Medulla oblongata (tissue), 1 donor: ENCODE data around the gene FAM193B.
"Not testable (repeated sequence)": the region's sequence is repeated elsewhere in the genome, so short reads cannot be mapped to it uniquely, and the experiment has no call there.

Source experiments
- DNase-seq: peaks from one replicate; pipeline ENCODE4 v3.0.0-alpha.2; 2015; ENCODE audit errors: extremely low spot score

The FAM193B gene

DNA sequence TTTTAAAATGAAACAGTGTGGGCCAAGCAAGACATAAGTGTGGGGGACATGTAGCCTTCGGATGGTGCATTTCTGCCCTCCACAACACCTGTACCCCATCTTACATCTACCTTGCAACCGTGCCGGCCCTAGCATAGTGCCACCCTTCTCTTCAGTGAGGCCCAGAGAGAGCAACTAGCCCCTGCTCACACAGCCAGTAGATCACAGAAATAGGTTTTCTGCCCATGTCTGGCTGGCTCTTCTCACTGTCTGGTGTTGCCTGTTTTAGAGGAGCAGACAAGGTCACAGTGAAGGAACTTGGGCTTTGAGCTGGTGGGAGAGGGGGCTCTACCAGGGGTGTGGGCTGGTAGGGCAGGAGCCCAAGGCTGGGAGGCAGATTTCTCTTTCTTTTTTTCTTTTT lies 68.1 kb downstream of the FAM193B start:
- DNase-seq, result no peak

DNA sequence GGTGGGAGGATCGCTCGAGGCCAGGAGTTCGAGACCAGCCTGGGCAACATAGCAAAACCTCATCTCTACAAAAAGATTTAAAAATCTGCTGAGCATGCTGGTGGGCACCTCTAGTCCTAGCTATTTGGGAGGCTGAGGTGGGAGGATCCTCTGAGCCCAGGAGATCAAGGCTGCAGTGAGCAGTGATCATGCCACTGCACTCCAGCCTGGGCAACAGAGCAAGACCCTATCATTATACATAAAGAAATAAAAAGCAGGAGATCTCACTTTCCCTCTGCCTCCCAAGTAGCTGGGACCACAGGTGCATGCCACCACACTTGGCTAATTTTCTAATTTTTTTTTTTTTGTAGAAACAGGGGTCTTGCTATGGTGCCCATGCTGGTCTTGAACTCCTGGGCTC lies 68.6 kb downstream of the FAM193B start:
- DNase-seq, result not testable (repeated sequence)

DNA sequence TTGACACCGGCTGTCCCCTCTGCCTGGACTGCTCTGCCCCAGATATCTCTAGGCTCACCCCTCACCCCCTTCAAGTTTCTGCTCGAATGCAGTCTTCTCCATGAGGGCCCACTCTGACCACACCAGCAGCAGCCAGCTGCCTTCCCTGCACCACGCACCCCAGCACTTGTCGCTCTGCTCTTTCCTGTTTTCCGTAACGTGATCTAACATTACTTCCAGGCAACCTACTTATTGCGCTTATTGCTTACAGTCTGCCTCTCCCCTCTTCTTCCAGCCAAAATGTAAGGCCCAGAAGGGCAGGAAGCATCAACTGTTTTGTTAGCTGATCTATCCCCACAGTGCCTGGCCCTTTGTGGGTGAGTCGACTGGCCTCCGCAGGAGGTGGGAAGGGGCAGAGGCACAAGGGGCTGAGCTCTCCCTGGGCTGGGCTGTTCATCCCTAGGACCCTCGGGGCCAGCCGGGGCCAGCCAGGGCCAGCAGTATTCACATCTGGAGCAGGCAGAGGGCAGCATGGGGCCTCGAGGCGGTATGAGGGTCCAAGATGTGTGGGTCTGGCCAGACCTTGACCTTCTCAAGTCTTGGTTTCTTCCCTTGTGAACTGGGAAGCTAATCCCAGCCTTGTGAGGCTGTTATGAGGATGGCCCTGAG lies 69.3 kb downstream of the FAM193B start:
- no peak for DNase-seq

DNA sequence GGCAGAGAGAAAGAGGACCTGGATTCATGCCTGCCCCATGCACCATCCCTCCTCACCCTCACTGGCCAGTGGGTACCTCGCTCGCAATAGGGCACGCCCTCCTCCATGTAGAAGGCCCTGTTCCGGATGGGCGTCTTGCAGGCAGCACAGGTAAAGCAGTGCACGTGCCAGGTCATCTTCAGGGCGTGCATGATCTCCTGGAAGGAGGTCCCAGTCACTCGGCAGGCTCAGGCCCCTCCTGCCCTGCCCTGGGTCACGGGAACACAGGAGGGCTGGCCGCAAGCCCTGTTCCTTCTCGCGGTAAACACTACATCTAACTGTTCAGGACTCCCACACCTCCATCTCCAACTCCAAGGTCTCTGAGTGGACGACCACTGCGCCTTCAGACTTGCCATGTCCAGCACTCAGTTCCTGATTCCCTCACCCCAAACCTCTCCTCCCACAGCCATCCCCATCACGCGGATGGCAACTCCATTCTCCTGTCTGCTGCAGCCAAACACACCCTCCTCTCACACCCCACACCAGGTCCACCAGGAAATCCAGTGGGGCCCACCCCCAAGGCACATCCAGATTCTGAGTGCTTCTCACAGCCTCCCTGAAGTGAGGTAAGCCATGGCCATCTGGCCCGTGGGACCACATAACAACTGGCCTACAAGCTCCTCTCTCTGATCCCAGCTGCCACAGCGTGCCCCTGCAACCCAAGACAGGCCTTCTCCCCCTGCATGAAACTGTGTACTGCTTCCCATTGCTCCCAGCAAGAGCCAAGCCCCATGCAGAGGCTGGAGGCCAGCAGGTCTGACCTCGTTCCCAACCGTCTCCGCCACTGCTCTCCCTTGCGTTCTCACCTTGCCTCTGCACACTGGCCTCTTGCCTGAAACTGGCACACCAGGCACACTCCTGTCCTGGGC lies 70.1 kb downstream of the FAM193B start:
- DNase-seq, result no peak

DNA sequence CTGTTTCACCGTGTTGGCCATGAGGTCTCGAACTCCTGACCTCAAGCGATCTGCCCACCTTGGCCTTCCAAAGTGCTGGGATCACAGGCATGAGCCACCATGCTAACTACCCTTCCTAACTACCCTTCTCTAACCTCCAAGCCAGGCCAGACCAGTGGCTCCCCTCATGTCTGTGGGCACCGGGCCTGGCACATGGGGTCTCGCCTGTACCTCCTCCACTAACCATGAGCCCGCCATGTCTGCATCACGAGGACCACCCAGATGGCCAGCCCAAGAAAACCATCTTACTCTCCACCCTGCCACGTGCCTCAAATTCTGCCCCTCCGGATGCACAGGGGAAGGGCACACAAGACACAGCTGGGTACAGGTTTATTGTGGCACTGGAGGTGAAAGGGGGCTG lies 71.3 kb downstream of the FAM193B start:
- no peak for DNase-seq

DNA sequence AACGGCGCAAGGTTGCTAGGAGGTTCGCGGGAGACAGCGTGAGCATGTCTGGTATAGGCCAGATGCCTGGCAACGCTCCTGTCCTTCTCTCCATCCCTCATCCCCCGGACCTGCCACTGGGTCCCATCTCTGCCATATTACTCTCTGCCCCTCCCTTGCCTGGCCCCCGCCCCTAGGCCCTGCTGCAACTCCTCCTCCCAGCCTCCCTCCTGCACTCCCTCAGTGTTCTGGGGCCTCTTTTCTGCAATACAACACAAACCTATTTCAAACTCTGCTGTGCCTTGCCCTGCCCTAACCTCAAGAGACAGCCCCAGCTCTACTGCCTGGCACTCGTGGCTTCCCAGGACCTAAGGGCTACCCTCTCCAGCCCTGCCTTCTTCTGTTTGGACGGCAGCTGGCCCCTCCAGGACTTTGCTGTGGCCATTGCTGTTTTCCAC lies 72.0 kb downstream of the FAM193B start:
- DNase-seq, result no peak

DNA sequence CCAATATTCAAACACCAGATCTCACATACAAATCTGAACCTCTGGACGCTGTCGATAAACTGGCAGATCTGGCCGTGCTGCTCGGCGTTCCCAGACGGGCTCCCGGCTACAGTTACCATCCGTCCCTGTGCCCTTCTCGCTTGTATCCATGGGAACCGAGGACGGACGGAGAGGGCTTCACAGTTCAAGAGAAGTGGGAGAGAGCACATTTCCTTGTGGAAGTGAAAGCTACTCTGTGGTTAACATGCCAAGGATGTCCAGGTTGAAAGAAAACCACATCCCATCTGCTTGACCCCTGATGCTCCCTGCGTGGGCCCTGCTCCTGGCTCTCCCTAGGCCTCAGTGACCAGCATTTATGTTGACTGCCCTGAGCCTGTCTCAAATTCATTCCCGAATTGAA lies 74.6 kb downstream of the FAM193B start:
- DNase-seq, result no peak

DNA sequence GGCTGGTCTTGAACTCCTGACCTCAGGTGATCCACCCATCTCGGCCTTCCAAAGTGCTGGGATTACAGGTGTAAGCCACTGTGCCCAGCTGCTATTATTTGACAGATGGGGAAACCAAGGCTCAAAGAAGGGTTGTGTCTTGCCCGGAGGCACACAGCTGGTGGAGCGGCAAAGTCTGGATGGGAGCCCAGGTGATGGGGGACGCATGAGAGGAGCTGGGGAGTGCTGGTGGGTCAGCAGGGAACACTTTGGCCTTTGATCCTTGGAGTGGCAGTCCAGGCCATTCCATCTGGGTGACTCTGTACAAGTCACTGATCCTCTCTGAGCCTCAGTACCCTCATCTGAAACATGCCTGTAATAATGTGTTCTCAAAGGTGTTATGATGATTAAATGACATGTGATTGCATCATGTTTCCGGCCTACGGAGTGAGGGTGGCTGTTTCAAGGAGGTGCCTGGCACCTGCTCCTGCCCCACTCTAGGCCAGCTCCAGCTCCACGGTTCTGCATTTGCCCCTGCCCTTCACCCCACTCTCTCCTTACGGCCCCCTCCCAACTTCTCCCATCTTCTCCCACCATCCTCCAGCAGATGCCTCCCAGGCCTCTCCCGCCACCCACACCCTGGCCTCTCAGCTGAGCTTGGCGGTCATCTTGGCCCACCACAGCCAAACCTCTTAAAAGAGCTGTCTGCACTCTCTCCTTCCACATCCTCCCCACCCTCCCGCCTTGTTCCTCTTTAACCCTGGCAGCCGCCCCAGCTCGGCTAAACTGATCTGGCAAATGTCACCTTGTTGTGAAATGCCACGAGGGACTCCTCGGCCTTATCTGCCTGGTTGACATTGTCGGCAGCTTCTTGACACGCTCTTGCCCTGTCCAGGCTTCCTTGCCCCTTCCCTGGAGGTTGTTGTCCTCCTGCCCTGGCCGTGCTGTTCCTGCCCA lies 75.4 kb downstream of the FAM193B start:
- peak; percentile 59 for DNase-seq

DNA sequence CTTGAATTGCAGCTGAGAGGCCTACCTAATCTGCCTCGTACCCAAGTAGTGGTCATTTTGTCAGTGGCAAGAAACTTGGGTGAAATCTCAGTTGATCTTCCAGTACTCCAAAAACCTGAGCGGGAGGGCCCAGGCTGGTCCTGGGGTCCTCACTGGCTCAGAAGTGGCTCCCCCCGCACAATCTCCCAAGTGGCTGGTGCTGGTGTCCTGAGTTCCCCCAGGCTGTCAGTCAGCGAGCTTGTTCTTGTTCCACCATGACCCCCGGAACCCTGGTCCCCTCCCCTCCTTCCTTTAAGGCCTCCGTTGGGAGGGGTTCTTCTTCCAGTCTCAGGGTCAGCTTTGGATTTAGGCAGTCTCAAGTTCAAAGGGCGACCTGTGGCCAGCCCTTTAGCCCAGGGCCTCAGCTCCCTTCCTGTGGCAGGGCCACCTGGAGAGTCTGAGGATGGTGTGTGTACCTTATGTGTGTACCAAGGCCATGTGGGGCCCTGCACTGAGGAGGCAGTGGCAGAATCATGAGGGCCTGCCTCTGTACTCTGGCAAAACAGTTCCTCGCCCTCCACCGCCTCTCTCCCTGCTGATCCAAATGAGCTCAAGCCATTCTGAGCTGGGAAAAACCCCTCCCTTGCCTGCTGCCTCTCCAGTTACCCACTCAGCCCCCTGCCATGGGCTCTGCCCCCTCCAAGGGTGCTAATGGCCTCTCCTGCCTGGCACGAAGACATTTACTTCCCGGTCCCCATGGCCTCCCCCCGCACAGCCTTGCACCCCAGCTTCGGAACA lies 76.5 kb downstream of the FAM193B start:
- no peak for DNase-seq

DNA sequence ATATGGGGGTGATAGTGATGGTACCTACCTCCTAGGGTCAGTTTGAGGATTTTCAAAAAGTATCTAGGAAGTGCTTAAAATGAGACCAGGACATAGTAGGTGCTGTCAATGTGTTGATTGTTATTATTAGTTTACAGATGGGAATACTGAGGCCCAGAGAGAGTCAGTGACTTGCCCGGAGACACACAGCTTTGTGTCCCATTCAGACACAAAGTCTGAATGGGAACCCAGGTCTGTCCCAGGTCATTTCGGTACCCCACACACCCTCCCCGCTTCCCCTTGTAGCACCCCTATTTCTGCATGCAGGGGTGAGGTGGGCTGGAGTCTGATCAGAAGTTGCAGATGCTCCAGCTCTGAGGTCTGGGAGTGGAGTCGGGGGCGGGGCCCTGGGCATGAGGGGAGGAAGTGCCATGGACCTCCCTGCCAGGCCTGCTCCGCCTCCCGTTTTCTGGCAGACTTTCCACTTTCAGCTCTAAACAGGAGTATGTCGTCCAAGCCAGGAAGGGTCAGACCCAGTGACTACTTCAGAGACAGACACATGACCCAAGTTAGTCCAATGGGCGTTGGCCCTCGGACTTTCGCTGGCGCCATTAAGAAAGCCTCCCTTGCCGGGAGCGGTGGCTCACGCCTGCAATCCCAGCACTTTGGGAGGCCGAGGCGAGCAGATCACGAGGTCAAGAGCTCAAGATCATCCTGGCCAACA lies 77.7 kb downstream of the FAM193B start:
- DNase-seq, result no peak

DNA sequence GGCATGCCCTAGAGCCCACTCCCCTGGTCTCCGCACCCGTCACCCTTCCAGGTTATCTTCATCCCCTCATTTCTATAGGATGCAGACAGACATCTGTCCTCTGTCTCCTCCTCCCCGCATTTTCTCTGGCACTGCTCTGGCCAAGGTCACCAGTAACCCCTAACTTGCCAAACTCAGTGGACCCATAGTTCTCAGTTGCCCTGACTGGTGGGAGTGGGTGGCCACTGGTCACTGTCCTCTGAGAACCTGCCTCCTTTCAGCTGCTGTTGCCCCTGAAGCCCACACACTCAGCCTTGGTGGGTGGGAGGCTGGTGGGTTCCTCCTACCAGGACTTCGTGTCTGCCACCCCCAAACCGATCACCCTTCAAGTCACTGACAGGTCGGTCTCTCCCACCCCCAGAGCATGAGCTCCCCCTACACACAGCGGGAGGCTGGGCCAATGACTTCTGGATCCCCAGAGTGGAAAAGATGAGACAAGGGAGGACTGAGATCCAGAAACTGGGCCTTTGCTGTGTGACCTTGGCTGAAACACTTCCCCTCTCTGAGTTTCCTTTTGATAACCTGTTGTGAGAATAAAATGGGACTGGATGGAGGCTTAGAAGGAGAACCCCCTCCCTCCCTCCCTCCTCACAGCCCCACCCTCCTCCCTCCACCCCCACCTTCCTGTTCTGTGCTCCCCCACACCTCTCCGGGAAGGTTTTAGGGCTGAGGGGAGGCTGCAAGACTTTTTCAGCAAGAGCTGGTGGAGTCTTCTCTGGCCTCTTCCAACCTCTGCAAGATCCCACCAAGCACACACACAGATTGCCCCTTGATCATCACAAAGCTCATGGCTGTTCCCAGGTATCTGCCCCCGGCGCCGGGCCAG lies 78.6 kb downstream of the FAM193B start:
- DNase-seq, result no peak

DNA sequence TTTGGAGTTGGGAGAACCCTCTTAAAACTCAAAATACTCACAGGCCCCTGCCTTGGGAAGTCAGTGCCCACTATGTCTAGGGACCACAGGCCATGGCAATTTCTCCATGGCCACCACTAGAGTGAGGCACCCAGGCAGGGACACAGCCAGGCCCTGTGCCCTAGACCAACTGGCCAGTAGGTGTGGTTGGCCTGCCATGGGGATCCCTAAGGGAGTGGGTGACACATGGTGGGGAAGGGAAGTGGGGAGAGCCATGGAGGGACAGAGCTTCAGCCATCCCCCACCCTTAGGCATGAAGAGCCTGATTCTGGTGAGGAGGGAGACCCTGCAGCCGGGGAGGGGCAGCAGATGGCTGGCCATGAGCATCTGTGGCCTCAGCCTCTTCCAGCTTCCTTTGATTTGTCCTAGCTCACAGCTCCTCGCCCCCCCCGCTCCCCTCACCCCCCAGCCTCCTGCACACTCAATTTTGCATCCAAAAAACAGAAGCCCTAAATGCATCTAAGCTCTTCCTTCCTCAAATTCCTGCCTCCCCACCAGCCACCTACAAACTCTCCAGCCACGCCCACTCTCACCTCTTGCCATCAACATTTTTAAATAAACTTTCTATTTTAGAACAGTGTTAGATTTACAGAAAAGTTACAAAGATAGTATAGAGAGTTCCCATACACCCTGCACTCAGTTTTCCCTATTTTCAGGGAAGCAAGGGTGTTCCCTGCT lies 79.4 kb downstream of the FAM193B start:
- no peak for DNase-seq

DNA sequence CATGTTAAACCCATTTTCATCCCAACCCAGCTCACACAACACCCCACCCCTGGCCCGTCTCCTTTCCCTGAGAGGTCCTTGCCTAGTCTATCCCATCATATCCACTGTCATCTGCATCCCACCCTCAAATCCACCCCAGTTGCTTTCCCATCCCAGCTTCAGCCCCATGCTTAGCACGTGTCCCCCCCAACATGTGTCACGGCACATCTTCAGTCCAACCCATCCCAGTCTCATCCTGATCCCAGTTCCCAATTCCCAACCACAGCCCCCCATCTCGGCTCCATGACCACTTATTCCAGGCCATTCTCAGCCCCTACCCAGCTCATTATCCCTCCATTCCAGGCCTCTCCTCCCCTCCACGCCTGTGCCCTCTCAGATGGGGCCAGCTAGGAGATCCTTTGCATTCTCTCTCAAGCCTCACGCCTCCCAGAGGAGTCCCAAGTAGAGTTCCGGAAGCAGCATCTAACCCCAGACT lies 80.3 kb downstream of the FAM193B start:
- DNase-seq, result no peak

DNA sequence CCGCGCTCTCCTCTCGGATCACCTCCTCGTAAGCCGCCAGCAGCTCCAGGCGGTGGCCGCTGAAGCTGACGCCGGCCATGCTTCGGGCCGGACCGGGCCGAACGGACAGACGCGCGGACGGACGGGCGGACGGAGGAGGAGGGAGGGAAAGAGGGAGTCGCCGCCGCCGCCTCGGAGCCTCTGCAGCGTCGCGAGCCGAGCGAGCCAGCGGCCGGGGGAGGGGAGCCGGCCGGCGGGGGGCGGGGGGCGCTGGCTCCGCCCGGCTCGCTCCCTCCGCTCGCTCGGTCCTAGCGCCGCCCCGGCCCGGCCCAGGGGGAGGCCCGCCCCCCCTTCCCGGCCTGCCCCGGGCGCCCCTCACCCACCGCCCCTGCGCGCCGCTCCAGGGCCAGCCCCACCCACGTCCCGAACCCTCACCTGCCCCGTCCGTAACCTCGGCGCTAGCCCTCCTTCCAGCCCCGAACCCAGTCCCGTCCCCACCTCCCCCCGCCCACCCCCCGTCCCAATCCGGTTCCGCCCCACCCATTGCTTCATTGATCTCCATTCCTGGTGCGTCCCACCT lies 80.8 kb downstream of the FAM193B start, which contains the start of gene DBN1:
TSS of gene DBN1 (minus strand) at position 192 of the 559 bp plus-strand sequence. CDS start at position 79, 113 bp downstream.
- peak; percentile 27 for DNase-seq

DNA sequence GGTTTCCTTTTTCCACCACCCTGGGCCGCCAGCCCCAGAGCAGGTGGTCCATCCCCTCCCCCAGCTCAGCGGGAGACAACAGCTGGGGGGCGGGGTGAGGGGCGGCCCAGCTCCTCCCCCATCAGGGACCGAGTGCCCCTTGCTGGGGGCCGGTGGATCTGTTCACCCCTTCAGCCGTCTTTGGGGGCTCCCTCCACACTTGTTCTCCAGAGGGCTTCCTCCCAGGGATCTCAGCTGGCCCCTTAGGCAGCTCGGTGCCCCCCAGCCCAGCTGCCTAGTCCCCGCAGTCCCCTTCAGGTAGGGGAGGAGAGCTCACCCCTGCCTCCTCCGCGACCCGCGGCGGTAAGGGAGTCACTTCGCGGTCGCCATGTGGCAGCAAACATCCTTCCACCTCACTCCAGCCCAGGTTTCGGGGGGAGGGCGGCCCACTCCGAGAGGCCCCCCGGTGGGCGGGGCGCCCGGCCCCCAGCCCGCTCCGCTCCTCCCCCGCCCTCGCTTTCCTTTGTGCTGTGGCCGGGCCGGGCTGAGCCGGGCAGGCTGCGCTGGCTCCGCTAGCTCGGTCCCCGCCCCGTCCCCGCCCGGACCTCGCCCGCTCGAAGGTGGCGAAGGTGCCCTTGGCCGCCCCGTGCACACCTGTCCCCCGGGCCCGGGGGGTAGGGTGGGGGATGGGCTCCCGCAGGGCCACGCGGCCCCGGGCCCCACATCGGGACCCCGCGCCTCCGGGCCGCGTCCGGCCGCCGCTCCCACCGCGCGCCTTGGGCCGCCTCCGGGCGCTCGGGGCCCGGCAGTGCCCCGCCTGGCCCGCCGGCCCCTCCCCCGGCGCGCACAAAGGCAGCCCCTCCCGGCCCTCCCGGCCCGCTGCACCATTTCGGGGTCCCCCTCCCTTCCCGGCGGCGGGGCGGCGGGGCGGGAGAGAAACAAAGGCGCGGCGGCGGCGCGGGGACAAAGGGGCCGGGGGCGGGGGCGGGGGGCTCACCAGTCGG lies 81.6 kb downstream of the FAM193B start:
- DNase-seq, result no peak

DNA sequence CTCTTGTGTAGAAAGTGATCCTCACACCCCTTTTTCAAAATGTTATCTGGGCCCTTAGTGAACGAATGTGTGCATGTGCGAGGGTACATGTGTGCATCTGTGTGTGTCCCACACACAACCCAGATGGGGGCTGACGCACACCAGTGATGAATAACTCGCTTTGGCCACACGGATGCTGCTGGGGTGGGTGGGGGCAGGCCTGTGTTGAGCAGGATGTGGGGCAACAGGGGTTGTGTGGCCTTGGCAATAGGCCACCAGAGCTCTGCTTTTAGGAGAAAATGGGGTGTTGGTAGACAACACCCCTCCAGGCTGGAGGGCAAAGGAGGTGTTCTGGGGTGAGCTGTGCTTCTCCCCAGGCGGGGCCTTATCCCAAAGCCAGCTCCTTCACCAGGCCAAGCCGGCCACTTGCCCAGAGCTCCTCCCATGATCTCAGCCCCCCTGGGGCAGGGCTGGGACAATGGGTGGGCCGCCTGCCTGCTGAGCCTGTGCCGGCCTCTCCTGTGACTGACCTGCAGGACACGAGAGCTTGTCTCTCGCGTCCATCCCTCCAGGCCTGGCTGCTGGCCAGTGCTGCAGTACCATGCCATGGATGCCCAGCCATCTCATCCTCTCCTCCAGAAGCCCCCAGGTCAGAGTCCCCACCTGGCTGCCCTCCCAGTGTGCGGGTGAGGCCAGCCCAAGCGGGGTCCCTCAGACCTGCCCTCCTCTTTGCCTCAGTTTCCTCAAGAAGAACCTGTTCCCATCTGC lies 82.6 kb downstream of the FAM193B start:
- no peak for DNase-seq
